ENCODE measurements around the gene PRSS57.
"Not testable (repeated sequence)": the region's sequence is repeated elsewhere in the genome, so short reads cannot be mapped to it uniquely, and the experiment has no call there.

PRSS57 gene

GRCh38 chr19:674282-675151 is 20.7 kb downstream of the PRSS57 start:
- H3K9me3 Mint-ChIP-seq: no peaks in the 10 kb centered on the region
- H3K4me3 Mint-ChIP-seq: no peak overlapping the region
- peaks cover 8% of the 10 kb centered on the region for H3K4me1 Mint-ChIP-seq
- H3K27ac Mint-ChIP-seq: no peak overlapping the region
- no peaks in the 10 kb centered on the region for H3K36me3 Mint-ChIP-seq
- ATAC-seq: no peak
- H3K27me3 Mint-ChIP-seq: peaks cover 28% of the 10 kb centered on the region

DNA sequence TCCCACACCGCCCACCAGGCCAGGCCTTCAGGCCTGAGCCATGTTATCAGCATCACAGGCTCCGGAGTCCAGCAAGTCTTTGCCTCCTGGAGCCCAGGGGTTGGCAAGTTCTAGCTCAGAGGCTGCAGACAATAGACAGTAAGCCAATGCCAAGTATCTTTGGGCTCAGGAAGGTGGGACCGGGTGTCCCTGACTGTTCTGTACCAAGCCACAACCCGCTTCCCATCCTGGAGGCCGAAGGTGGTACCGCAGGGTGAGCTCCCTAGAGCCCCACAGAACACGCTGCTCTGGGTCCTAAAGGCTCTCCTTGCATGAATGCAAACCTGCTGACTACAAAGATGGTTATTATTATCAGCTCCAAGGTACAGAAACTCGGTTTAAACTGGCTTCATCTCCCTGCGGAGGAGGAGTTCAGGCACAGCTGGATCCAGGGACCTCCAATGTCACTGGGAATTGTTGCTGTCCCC is 24.6 kb downstream of the PRSS57 start:
- Mint-ChIP-seq H3K4me3 (no peak overlapping the region), H3K9me3 (no peaks in the 10 kb centered on the region), H3K27ac (no peak overlapping the region), H3K27me3 (peaks cover 32% of the 10 kb centered on the region), H3K36me3 (no peaks in the 10 kb centered on the region), H3K4me1 (peaks cover 7% of the 10 kb centered on the region)
- ATAC-seq: no peak

- not testable (repeated sequence) for H3K36me3 Mint-ChIP-seq
- H3K4me1 Mint-ChIP-seq: peaks cover 14% of the 10 kb centered on the region
Measured at GRCh38 chr19:668675-669434, 26.4 kb downstream of the PRSS57 start.

DNA sequence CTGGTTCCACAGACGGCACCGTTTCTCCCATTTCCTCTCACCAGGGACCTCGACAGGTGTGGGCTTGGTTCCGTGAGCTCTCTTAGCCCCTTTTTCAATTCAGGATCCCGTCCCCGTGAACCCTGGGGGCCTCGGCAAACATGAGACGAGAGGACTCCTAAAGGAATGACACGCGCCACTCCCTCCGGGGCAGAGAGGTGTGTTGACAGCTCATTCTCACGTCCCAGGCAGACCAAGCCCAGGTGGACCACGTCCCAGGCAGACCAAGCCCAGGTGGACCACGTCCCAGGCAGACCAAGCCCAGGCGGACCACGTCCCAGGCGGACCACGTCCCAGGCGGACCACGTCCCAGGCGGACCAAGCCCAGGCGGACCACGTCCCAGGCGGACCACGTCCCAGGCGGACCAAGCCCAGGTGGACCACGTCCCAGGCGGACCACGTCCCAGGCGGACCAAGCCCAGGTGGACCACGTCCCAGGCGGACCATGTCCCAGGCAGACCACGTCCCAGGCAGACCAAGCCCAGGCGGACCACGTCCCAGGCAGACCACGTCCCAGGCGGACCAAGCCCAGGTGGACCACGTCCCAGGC is 28.2 kb downstream of the PRSS57 start:
- H3K27me3 Mint-ChIP-seq: not testable (repeated sequence)
- peaks cover 21% of the 10 kb centered on the region for H3K4me1 Mint-ChIP-seq

More at GRCh38 chr19:668675-669434, 26.4 kb downstream of the PRSS57 start:
- H3K9me3 Mint-ChIP-seq, H3K27ac Mint-ChIP-seq, ATAC-seq, H3K4me3 Mint-ChIP-seq: not testable (repeated sequence)
- peaks cover 16% of the 10 kb centered on the region for H3K27me3 Mint-ChIP-seq

GRCh38 chr19:664913-665443 is 30.3 kb downstream of the PRSS57 start:
- H3K4me3 Mint-ChIP-seq: peak overlapping the region; percentile 48
- no peaks in the 10 kb centered on the region for H3K9me3 Mint-ChIP-seq
- peaks cover 7% of the 10 kb centered on the region for H3K36me3 Mint-ChIP-seq
- peaks cover 42% of the 10 kb centered on the region for H3K4me1 Mint-ChIP-seq
- peaks cover 9% of the 10 kb centered on the region for H3K27me3 Mint-ChIP-seq
- ATAC-seq: no peak
- H3K27ac Mint-ChIP-seq: peak overlapping the region; percentile 49

More for the DNA sequence above, 28.2 kb downstream of the PRSS57 start:
- not testable (repeated sequence) for H3K9me3 Mint-ChIP-seq, H3K27ac Mint-ChIP-seq, ATAC-seq, H3K36me3 Mint-ChIP-seq, H3K4me3 Mint-ChIP-seq

GRCh38 chr19:663682-664117 is 31.6 kb downstream of the PRSS57 start:
- ATAC-seq: no peak
- Mint-ChIP-seq H3K27me3 (no peaks in the 10 kb centered on the region), H3K9me3 (no peaks in the 10 kb centered on the region), H3K36me3 (peaks cover 13% of the 10 kb centered on the region), H3K27ac (peak overlapping the region; percentile 92), H3K4me3 (peak overlapping the region; percentile 82), H3K4me1 (peaks cover 55% of the 10 kb centered on the region)

- peak; percentile 79 for ATAC-seq
- peaks cover 61% of the 10 kb centered on the region for H3K4me1 Mint-ChIP-seq
- peak within 1 kb of the TSS; percentile 98 for H3K4me3 Mint-ChIP-seq
- peak within 1 kb of the TSS; percentile 99 for H3K27ac Mint-ChIP-seq
- no peaks in the 10 kb centered on the region for H3K9me3 Mint-ChIP-seq
- no peaks in the 10 kb centered on the region for H3K27me3 Mint-ChIP-seq
- H3K36me3 Mint-ChIP-seq: peaks cover 13% of the 10 kb centered on the region
Measured at GRCh38 chr19:662962-663681, 32.1 kb downstream of the PRSS57 start, which contains the start of gene RNF126. Gene RNF126 (minus strand): TSS chr19:663214. CDS start chr19:663121, 93 bp downstream.

GRCh38 chr19:662207-662961 is 32.9 kb downstream of the PRSS57 start:
- H3K4me1 Mint-ChIP-seq: peaks cover 67% of the 10 kb centered on the region

DNA sequence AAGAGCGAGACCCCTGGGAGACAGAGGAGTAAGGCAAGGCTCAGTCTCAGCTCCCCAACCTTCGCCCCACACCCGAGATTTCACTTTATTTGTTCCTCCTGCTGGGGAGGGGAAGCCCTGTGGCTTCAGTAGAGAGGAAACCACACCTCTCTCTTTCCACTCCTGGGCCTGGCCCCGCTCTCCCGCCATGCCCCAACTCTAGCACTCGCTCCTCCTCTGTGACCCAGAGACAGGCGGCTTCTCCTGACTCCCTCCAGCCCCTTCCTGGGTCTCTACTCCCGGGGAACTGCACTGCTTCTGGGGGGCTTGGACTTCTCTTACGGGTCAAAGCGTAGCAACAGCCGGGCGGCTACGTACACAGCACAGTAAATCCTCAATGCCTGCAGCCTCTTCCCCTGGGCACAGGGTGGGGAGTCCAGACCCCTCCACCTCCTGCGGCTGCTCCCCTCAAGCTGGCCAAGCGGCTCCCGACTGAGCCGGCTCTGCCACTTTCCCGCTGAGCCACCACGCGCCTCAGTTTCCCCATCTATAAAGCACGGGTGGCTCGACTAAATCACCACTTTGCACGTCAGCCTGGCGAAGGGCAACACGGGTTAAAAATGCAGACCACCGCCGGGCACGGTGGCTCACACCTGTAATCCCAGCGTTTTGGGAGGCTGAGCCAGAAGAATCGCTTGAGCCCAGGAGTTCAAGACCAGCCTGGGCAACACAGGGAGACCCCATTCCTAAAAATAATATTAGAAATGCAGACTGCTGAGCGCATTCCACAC is 33.6 kb downstream of the PRSS57 start:
- H3K27me3 Mint-ChIP-seq: no peaks in the 10 kb centered on the region
- H3K9me3 Mint-ChIP-seq: no peaks in the 10 kb centered on the region
- H3K36me3 Mint-ChIP-seq: peaks cover 13% of the 10 kb centered on the region
- ATAC-seq: peak; percentile 65
- H3K27ac Mint-ChIP-seq: peak overlapping the region; percentile 99
- peak overlapping the region; percentile 98 for H3K4me3 Mint-ChIP-seq
- H3K4me1 Mint-ChIP-seq: peaks cover 74% of the 10 kb centered on the region

More at GRCh38 chr19:662207-662961, 32.9 kb downstream of the PRSS57 start:
- H3K9me3 Mint-ChIP-seq: no peaks in the 10 kb centered on the region
- peak overlapping the region; percentile 98 for H3K4me3 Mint-ChIP-seq
- no peaks in the 10 kb centered on the region for H3K27me3 Mint-ChIP-seq
- peak; percentile 50 for ATAC-seq
- H3K27ac Mint-ChIP-seq: peak overlapping the region; percentile 99
- peaks cover 13% of the 10 kb centered on the region for H3K36me3 Mint-ChIP-seq

GRCh38 chr19:660793-661426 is 34.3 kb downstream of the PRSS57 start:
- H3K36me3 Mint-ChIP-seq: peaks cover 18% of the 10 kb centered on the region
- peak overlapping the region; percentile 98 for H3K4me3 Mint-ChIP-seq
- peaks cover 82% of the 10 kb centered on the region for H3K4me1 Mint-ChIP-seq
- H3K27me3 Mint-ChIP-seq: no peaks in the 10 kb centered on the region
- no peak for ATAC-seq
- peak overlapping the region; percentile 99 for H3K27ac Mint-ChIP-seq
- no peaks in the 10 kb centered on the region for H3K9me3 Mint-ChIP-seq

DNA sequence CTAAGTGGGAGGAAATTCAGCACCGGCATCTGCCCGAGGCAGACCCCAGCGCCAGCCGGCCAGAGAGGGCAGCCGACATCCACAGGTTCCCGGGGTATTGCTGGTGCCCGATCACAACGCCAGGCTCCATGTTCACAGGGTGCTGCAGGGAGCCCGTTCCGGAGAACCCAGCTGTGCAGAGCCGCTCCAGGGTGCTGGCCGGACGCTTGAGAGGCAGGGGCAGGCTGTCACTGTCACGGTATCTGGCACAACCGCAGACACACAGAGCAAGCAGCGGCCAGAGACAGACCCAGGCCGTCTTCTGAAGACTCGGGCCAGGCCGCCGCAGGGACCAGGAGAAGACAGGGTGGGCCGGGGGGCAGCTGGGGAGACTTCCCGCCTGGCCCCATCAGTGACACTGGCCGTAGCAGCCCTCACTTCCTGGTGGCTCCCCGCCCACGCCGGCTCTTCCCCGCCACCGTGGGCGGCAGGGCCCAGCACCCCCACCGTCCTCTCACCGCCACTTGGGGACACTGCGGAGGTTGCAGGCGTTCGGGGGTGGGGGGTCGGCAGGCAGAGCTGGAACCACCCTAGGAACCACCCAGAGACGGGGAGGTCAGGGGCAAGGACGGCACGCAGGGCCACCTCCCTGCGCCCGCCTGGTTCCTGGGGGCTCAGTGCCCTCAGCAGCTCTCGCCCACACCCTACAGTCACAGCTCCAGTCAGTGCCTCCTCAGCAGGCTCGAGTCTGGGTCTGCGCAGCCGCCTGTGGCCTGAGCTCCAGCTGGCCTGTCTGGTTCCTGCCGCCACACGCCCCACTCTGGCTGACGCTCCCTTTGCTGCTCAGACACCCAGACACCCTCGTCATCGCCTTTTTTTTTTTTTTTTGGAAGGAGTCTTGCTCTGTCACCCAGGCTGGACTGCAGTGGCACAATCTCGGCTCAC is 36.1 kb downstream of the PRSS57 start:
- Mint-ChIP-seq H3K9me3 (no peaks in the 10 kb centered on the region), H3K4me3 (peak overlapping the region; percentile 98), H3K4me1 (peaks cover 86% of the 10 kb centered on the region), H3K36me3 (peaks cover 29% of the 10 kb centered on the region), H3K27me3 (no peaks in the 10 kb centered on the region), H3K27ac (peak overlapping the region; percentile 99)
- ATAC-seq: peak; percentile 58

All from stimulated activated memory B cell treated with anti-CD40 and anti-IgM and Interleukin-4, amounts not matched to agents 10 μg/mL and 1 μg/mL and 100 μg/mL, for 72 hours (primary cell).